Thyroid gland (tissue), 4 donors: ENCODE measurements around the gene GAS6. TPM values are rescaled to one million over a fixed set of nuclear protein-coding genes. Genes with fewer than 3 reads are reported as not detected.

Source experiments
- DNase-seq, 2 donors: peaks; one replicate each; pipeline ENCODE4 v3.0.0-alpha.2; 2019
- H3K27ac ChIP-seq, 3 donors: fragments of 200-600 bp; sonication (generic); 1 replicate in 2 of 3; 2 replicates in 1 of 3; pipeline ENCODE4 v1.5.1; 2016 to 2019; ENCODE audit warnings: mild to moderate bottlenecking in 1 of 3, moderate library complexity in 1 of 3
- H3K27me3 ChIP-seq: fragments of 200-600 bp; sonication (generic); one replicate; pipeline ENCODE4 v1.5.1; 2019
- H3K36me3 ChIP-seq, 2 donors: fragments of 200-600 bp; sonication (generic); one replicate each; pipeline ENCODE4 v1.5.1; 2016 to 2019
- H3K4me1 ChIP-seq, 2 donors: fragments of 200-600 bp; sonication (generic); one replicate each; pipeline ENCODE4 v1.5.1; 2017 to 2019
- H3K4me3 ChIP-seq, 3 donors: fragments of 200-600 bp; sonication (generic); replicated peaks in 1 of 3; 1 replicate in 2 of 3; 2 replicates in 1 of 3; pipeline ENCODE4 v1.5.1; 2016; ENCODE audit warnings: mild to moderate bottlenecking in 1 of 3
- H3K9me3 ChIP-seq: fragments of 200-600 bp; sonication (generic); one replicate; pipeline ENCODE4 v1.5.1; 2017
- CTCF ChIP-seq, 6 experiments: fragments of 200-600 bp in 3 of 6; fragments of 450-650 bp in 3 of 6; sonication (generic) in 3 of 6; IDR thresholded peaks; one replicate each; pipeline ENCODE4 v1.5.1; 2016 to 2019; ENCODE audit warnings: antibody characterized with exemption in 6 of 6, mild to moderate bottlenecking in 2 of 6, inconsistent platforms in 1 of 6, moderate library complexity in 1 of 6
- POLR2A ChIP-seq, 2 donors: fragments of 450-650 bp; IDR thresholded peaks; one replicate each; pipeline ENCODE4 v1.6.1; 2017; ENCODE audit warnings: antibody characterized with exemption in 2 of 2, mild to moderate bottlenecking in 2 of 2, moderate library complexity in 1 of 2
- WGBS, 2 donors: methylation state at CpG; one replicate each; pipeline ENCODE4 v1.1.5; 2017; 5-methylcytosine and 5-hydroxymethylcytosine counted together
- intact Hi-C: fragments of 100-400 bp; cut with DNase I; formaldehyde crosslinking; loops from one replicate; pipeline ENCODE4 v1.15.1; 2023
- total RNA-seq, 4 donors: library from RNA; depleted of rRNA; stranded (reverse); fragments of >200 nt; gene quantifications; one replicate each; pipeline ENCODE4 v1.2.3, GENCODE V29; 2016

Gene GAS6
- total RNA-seq, 4 donors from 2014 or later: 145 to 197 (median 173) TPM

- DNase-seq: peak in 1 of 2 donors; percentile 5
- no peaks in the 10 kb centered on the region for H3K27me3 ChIP-seq
- H3K9me3 ChIP-seq: no peaks in the 10 kb centered on the region
- intact Hi-C loops: no loop called here
- peaks cover 0 to 4% of the 10 kb centered on the region in 2 donors for H3K36me3 ChIP-seq
- no peak overlapping the region for H3K4me3 ChIP-seq
- peaks cover 32 to 34% of the 10 kb centered on the region in 2 donors for H3K4me1 ChIP-seq
- TF ChIP-seq POLR2A (IDR thresholded peaks at IDR 0.05) (no peak), CTCF (IDR thresholded peaks at IDR 0.05) (no peak)
- 73 to 83% methylated on average over 24 to 26 of the region's 26 CpGs for WGBS, 2 donors
- H3K27ac ChIP-seq: no peak overlapping the region
Measured at GRCh38 chr13:113843864-113844556, 19.9 kb downstream of the GAS6 start.

GRCh38 chr13:113843063-113843654 is 20.7 kb downstream of the GAS6 start:
- TF ChIP-seq CTCF (IDR thresholded peaks at IDR 0.05) (no peak), POLR2A (IDR thresholded peaks at IDR 0.05) (no peak)
- no peak overlapping the region for H3K27ac ChIP-seq
- no peak for DNase-seq
- H3K36me3 ChIP-seq: peaks cover 0 to 4% of the 10 kb centered on the region in 2 donors
- no peaks in the 10 kb centered on the region for H3K9me3 ChIP-seq
- H3K4me1 ChIP-seq: peaks cover 32 to 34% of the 10 kb centered on the region in 2 donors
- 94% methylated on average over 16 to 21 of the region's 30 CpGs for WGBS, 2 donors
- no peak overlapping the region for H3K4me3 ChIP-seq
- intact Hi-C loops: no loop called here
- no peaks in the 10 kb centered on the region for H3K27me3 ChIP-seq

DNA sequence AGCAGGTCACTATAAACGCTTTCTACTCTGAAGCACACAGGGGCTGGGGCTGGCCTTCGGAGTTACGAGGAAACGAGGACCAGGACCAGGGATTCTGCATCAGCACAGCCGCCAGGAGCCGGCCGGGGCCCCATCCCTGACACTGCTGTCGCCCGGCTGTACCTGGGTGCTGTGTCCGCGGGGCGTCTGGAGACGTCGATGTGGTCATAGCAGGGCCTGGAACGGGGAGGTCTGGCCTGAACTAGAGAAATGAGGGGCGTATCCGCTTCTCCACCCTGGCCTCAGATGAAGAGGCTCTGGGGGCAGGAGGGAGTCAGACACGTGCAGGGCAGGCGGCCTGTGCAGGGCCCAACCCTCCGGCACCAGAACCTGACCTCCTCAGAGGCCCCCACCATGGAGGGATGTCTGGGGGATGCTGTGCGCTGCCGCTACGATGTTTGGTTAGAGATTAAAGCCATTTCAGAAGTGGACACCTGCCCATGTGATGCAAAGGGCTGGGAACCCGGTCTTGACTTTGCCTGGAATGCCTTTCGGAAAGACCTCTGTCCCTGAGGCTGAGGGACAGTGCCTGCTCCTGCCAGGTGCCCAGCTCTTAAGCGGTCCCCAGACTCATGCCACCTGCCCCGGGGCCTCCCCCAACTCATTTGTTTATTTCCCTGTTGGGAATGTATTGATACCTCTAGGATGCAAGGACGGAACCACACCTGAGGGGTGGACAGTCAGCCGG is 21.4 kb downstream of the GAS6 start:
- intact Hi-C loops: no loop called here
- no peak for DNase-seq
- Histone ChIP-seq H3K9me3 (no peaks in the 10 kb centered on the region), H3K27ac (no peak overlapping the region), H3K4me1 (peaks cover 36 to 41% of the 10 kb centered on the region in 2 donors), H3K4me3 (no peak overlapping the region), H3K36me3 (peaks cover 0 to 4% of the 10 kb centered on the region in 2 donors), H3K27me3 (no peaks in the 10 kb centered on the region)
- TF ChIP-seq CTCF (IDR thresholded peaks at IDR 0.05) (no peak), POLR2A (IDR thresholded peaks at IDR 0.05) (no peak)
- 92 to 96% methylated on average over 23 to 29 of the region's 29 CpGs for WGBS, 2 donors

GRCh38 chr13:113841353-113841650 is 22.6 kb downstream of the GAS6 start:
- peaks cover 0 to 4% of the 10 kb centered on the region in 2 donors for H3K36me3 ChIP-seq

More at GRCh38 chr13:113841353-113841650, 22.6 kb downstream of the GAS6 start:
- intact Hi-C loops: no loop called here
- WGBS, 2 donors: 77 to 85% methylated on average over 15 of the region's 15 CpGs
- Histone ChIP-seq H3K4me3 (no peak overlapping the region), H3K27ac (no peak overlapping the region), H3K27me3 (no peaks in the 10 kb centered on the region), H3K9me3 (no peaks in the 10 kb centered on the region), H3K4me1 (peaks cover 43 to 49% of the 10 kb centered on the region in 2 donors)
- no peak for TF ChIP-seq CTCF (IDR thresholded peaks at IDR 0.05)
- TF ChIP-seq POLR2A (IDR thresholded peaks at IDR 0.05): no peak
- no peak for DNase-seq
